PC-9 (cell line): ENCODE results near the gene CYFIP1. TPM values are rescaled to one million over a fixed set of nuclear protein-coding genes. Genes with fewer than 3 reads are reported as not detected.

Source experiments
- BruUV-seq: library from RNA; stranded (reverse); fragments of 400-500 nt; replicated peaks from 2 replicates; lab custom pipeline; 2021; lab: Mats Ljungman, UMichigan
- CTCF ChIA-PET: fragments of 300-600 bp; sonication (Branson Sonifier 250); formaldehyde crosslinking; loops from one replicate; lab custom pipeline; 2022; ENCODE audit warnings: antibody characterized with exemption; lab: Charles Lee
- POLR2A ChIA-PET: fragments of 300-600 bp; sonication (Branson Sonifier 250); formaldehyde crosslinking; loops from one replicate; lab custom pipeline; 2022; ENCODE audit warnings: antibody characterized with exemption; ENCODE audit not compliant: unreplicated experiment; lab: Charles Lee
- DNase-seq, 2 experiments: peaks; one replicate each; pipeline versions ENCODE4 v3.0.0 to v3.0.0-alpha.2; 2015 to 2022; ENCODE audit warnings: mixed read lengths in 1 of 2
- H2AFZ ChIP-seq: fragments of 200-600 bp; sonication (generic); 2 replicates; pipeline ENCODE4 v1.8.1; 2017; ENCODE audit warnings: antibody characterized with exemption
- H3F3A ChIP-seq: fragments of 200-600 bp; sonication (generic); 2 replicates; pipeline ENCODE4 v1.8.1; 2017; ENCODE audit warnings: antibody characterized with exemption, mild to moderate bottlenecking, low read depth; ENCODE audit not compliant: insufficient read depth
- H3K27ac ChIP-seq: fragments of 200-600 bp; sonication (generic); 2 replicates; pipeline ENCODE4 v1.6.1; 2016; ENCODE audit warnings: mixed run types
- H3K27me3 ChIP-seq: fragments of 200-600 bp; sonication (generic); 2 replicates; pipeline ENCODE4 v1.6.1; 2016; ENCODE audit warnings: low read depth, mixed run types; ENCODE audit not compliant: insufficient read depth
- H3K36me3 ChIP-seq: fragments of 200-600 bp; sonication (generic); 2 replicates; pipeline ENCODE4 v1.6.1; 2016; ENCODE audit warnings: low read depth, mixed run types
- H3K4me1 ChIP-seq: fragments of 200-600 bp; sonication (generic); replicated peaks from 2 replicates; pipeline ENCODE4 v1.6.1; 2016; ENCODE audit warnings: mixed run types; ENCODE audit not compliant: insufficient read depth
- H3K4me2 ChIP-seq: fragments of 200-600 bp; sonication (generic); 2 replicates; pipeline ENCODE4 v1.6.1; 2017; ENCODE audit warnings: mixed run types
- H3K4me3 ChIP-seq: fragments of 200-600 bp; sonication (generic); 2 replicates; pipeline ENCODE4 v1.6.1; 2016; ENCODE audit warnings: mixed run types
- H3K79me2 ChIP-seq: fragments of 200-600 bp; sonication (generic); 2 replicates; pipeline ENCODE4 v1.6.1; 2017; ENCODE audit warnings: low read depth, mixed run types
- H3K9me2 ChIP-seq: fragments of 200-600 bp; sonication (generic); 2 replicates; pipeline ENCODE4 v1.8.1; 2017; ENCODE audit warnings: mild to moderate bottlenecking; ENCODE audit not compliant: insufficient read depth
- H3K9me3 ChIP-seq: fragments of 200-600 bp; sonication (generic); 2 replicates; pipeline ENCODE4 v1.8.1; 2016; ENCODE audit warnings: low read depth; ENCODE audit not compliant: insufficient read depth
- H4K20me1 ChIP-seq: fragments of 200-600 bp; sonication (generic); 2 replicates; pipeline ENCODE4 v1.8.1; 2017; ENCODE audit not compliant: insufficient read depth
- EZH2 ChIP-seq: fragments of 200-600 bp; sonication (generic); IDR thresholded peaks from 2 replicates; pipeline ENCODE4 v1.8.0; 2017; ENCODE audit warnings: antibody characterized with exemption, low read depth
- intact Hi-C: fragments of 100-400 bp; cut with micrococcal nuclease; formaldehyde crosslinking; loops from one replicate; pipeline ENCODE4 v1.10.0; 2022; ENCODE audit not compliant: unreplicated experiment
- total RNA-seq: library from RNA; stranded (reverse); gene quantifications from 2 replicates; pipeline ENCODE4 v1.2.3, GENCODE V29; 2021
- TF ChIP-seq, protein P1 (sequence below): fragments of 200-600 bp; sonication (generic); conservative IDR thresholded peaks from 2 replicates; pipeline ENCODE4 v1.6.1; 2017; ENCODE audit warnings: mixed run types, antibody characterized with exemption, mild to moderate bottlenecking, moderate library complexity

Gene CYFIP1
- total RNA-seq, 1 experiment from 2014 or later, result 114 TPM

DNA sequence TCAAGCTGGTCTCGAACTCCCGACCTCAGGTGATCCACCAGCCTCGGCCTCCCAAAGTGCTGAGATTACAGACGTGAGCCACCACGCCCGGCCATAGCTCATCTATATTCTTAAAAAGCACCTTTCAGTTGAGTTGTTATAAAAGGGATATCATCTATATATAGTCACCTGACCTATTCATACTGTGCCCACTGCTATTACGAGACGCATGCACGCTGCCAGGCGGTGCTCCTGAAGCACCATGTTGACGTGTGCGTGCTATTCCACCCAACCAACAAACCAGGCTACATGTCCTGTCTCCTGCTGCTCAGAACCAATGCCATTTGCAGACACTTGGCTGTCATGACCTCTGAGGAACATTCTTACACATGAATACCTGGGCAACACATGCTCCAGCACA is 17.6 kb downstream of the CYFIP1 start:
- CTCF ChIA-PET, result no interaction called here
- TF ChIP-seq, protein P1, sequence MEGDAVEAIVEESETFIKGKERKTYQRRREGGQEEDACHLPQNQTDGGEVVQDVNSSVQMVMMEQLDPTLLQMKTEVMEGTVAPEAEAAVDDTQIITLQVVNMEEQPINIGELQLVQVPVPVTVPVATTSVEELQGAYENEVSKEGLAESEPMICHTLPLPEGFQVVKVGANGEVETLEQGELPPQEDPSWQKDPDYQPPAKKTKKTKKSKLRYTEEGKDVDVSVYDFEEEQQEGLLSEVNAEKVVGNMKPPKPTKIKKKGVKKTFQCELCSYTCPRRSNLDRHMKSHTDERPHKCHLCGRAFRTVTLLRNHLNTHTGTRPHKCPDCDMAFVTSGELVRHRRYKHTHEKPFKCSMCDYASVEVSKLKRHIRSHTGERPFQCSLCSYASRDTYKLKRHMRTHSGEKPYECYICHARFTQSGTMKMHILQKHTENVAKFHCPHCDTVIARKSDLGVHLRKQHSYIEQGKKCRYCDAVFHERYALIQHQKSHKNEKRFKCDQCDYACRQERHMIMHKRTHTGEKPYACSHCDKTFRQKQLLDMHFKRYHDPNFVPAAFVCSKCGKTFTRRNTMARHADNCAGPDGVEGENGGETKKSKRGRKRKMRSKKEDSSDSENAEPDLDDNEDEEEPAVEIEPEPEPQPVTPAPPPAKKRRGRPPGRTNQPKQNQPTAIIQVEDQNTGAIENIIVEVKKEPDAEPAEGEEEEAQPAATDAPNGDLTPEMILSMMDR, result no peak
- no peak for TF ChIP-seq EZH2
- POLR2A ChIA-PET, result no interaction called here

DNA sequence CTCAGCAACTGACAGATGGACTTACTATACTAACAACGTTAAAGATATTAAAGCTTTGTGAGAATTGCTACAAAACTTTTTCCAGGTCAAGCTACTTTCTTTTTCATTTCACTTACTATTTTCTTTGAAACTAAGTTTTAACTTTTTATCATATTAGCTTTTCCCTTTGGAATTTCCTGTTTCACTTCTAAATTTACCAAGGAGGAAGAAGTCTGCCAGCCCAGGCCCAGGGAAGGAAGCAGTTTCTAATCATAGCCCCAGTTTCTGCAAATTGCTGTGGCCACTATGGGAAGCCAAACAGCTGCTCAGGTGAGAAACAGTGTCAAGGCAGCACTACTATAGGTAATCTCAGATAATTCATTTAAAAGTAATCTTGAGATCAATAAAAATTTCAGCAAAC is 18.4 kb downstream of the CYFIP1 start:
- H3K4me1 ChIP-seq, result no peaks in the 10 kb centered on the region
- intact Hi-C loops, result no loop called here
- H3K27me3 ChIP-seq, result no peaks in the 10 kb centered on the region
- DNase-seq, result no peak
- no peak overlapping the region for H2AFZ ChIP-seq
- ChIA-PET POLR2A (no interaction called here), CTCF (no interaction called here)
- H3K79me2 ChIP-seq, result peaks cover 24% of the 10 kb centered on the region; the same call in 1 of the 2 replicates
- H3K9me3 ChIP-seq, result no peaks in the 10 kb centered on the region
- no peak overlapping the region for H3K27ac ChIP-seq
- no peaks in the 10 kb centered on the region for H3F3A ChIP-seq
- no peak overlapping the region for H3K4me3 ChIP-seq
- H4K20me1 ChIP-seq, result peaks cover 13% of the 10 kb centered on the region
- TF ChIP-seq EZH2, result no peak
- TF ChIP-seq, protein P1, result no peak
- H3K9me2 ChIP-seq, result no peaks in the 10 kb centered on the region
- H3K36me3 ChIP-seq, result no peaks in the 10 kb centered on the region
- no peak overlapping the region for H3K4me2 ChIP-seq
- BruUV-seq, result no TSS peak

More for the DNA sequence above, 17.6 kb downstream of the CYFIP1 start:
- Histone ChIP-seq H3K9me2 (no peaks in the 10 kb centered on the region), H3K9me3 (no peaks in the 10 kb centered on the region), H3K79me2 (peaks cover 27% of the 10 kb centered on the region; the same call in 1 of the 2 replicates), H3F3A (no peaks in the 10 kb centered on the region), H3K36me3 (no peaks in the 10 kb centered on the region), H3K4me3 (no peak overlapping the region), H4K20me1 (peaks cover 13% of the 10 kb centered on the region), H3K4me1 (no peaks in the 10 kb centered on the region), H2AFZ (no peak overlapping the region), H3K27ac (no peak overlapping the region), H3K27me3 (no peaks in the 10 kb centered on the region), H3K4me2 (no peak overlapping the region)
- no TSS peak for BruUV-seq
- intact Hi-C loops, result no loop called here
- DNase-seq, result no peak

DNA sequence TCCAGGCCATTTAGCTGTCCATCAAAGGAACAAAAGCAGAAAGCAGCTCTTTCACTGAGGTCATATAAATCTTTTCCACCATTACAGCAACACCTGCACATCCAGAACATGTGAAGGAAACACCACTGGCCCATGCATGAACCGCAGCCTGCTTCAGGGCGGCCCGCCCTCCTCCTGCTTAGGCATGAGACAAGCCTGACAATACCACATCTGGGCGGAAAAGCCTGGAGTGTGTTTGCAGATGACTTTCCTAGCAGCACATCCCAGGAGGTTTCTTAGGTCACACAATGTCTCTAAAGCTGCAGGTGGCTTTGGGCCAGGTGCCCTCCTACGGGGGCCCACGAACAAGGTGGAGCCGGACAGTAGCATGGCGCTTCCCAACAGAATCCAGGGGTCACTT is 19.6 kb downstream of the CYFIP1 start:
- H3K4me1 ChIP-seq, result no peaks in the 10 kb centered on the region
- TF ChIP-seq EZH2, result no peak
- TF ChIP-seq, protein P1, result no peak
- H3K9me3 ChIP-seq, result no peaks in the 10 kb centered on the region
- peaks cover 19% of the 10 kb centered on the region; the same call in 1 of the 2 replicates for H3K79me2 ChIP-seq
- H3K36me3 ChIP-seq, result no peaks in the 10 kb centered on the region
- H3K9me2 ChIP-seq, result no peaks in the 10 kb centered on the region
- CTCF ChIA-PET, result no interaction called here
- no peaks in the 10 kb centered on the region for H3K27me3 ChIP-seq
- POLR2A ChIA-PET, result no interaction called here
- no peak overlapping the region for H3K4me2 ChIP-seq
- BruUV-seq, result no TSS peak
- intact Hi-C loops, result no loop called here
- no peaks in the 10 kb centered on the region for H3F3A ChIP-seq
- no peak for DNase-seq
- H3K27ac ChIP-seq, result no peak overlapping the region
- no peak overlapping the region for H2AFZ ChIP-seq
- H3K4me3 ChIP-seq, result no peak overlapping the region
- H4K20me1 ChIP-seq, result peaks cover 13% of the 10 kb centered on the region; the same call in 1 of the 2 replicates
